GM19351 (cell line): ENCODE results near the gene OR1F1.
"Not testable (repeated sequence)": the region's sequence is repeated elsewhere in the genome, so short reads cannot be mapped to it uniquely, and the experiment has no call there.

Experiments
- ATAC-seq: cut with Tn5 transposase; IDR thresholded peaks from one replicate; pipeline ENCODE4 v1.9.1; 2021; ENCODE audit warnings: mild to moderate bottlenecking, moderate library complexity; ENCODE audit not compliant: unreplicated experiment

Gene OR1F1

GRCh38 chr16:3197694-3198333 lies 9.8 kb downstream of the OR1F1 start:
- not testable (repeated sequence) for ATAC-seq

- no peak for ATAC-seq
Observed at GRCh38 chr16:3198334-3199072, 10.5 kb downstream of the OR1F1 start.

DNA sequence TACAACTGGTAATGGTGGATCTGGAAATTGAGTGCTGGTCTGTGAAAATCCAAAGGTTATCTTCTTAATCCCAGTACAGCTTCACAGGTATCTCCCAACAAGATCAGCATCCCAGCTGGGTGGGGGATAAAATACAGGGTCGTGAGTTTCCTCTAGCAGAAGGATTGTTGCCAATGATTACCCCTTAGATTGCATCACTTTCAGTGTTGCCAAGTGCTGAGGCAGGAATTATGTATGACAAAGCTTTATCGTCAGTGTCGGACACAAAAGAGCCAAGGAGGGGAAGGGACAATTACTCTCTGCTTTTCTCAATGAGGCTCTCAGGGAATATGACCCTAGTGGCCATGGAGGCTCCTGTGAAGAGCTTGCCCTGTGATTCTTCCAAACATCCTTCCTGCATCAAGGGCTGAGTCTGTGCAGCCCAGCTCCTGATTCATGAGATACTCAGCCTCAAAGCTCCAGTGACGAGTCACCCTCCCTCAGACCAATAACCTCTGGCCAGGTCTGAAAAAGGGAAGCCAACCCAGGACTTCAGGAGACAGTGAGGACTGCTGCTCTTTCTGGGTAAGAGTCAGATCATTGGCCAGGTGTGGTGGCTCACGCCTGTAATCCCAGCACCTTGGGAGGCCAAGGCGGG lies 15.0 kb downstream of the OR1F1 start:
- ATAC-seq: no peak

- not testable (repeated sequence) for ATAC-seq
Observed at GRCh38 chr16:3205939-3206338, 17.9 kb downstream of the OR1F1 start.

- ATAC-seq: no peak
Observed at GRCh38 chr16:3207086-3207953, 19.3 kb downstream of the OR1F1 start.

GRCh38 chr16:3212006-3212405 lies 24.0 kb downstream of the OR1F1 start:
- ATAC-seq: no peak

- ATAC-seq: no peak
Observed at GRCh38 chr16:3212567-3212966, 24.6 kb downstream of the OR1F1 start.

GRCh38 chr16:3214904-3215600 lies 27.0 kb downstream of the OR1F1 start:
- no peak for ATAC-seq

GRCh38 chr16:3215601-3216262 lies 27.7 kb downstream of the OR1F1 start:
- ATAC-seq: no peak

DNA sequence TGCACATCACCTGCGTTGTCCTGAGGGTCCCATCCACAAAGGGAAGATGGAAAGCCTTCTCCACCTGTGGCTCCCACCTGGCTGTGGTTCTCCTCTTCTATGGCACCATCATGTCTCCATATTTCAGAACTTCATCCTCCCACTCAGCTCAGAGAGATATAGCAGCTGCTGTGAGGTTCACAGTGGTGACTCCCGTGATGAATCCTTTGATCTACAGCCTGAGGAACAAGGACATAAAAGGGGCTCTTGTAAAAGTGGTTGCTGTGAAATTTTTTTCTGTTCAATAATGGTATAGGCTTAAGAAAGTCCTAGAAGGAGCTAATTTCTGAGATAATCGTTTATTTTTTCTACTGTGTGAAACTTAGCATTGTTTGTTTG lies 28.2 kb downstream of the OR1F1 start:
- no peak for ATAC-seq

DNA sequence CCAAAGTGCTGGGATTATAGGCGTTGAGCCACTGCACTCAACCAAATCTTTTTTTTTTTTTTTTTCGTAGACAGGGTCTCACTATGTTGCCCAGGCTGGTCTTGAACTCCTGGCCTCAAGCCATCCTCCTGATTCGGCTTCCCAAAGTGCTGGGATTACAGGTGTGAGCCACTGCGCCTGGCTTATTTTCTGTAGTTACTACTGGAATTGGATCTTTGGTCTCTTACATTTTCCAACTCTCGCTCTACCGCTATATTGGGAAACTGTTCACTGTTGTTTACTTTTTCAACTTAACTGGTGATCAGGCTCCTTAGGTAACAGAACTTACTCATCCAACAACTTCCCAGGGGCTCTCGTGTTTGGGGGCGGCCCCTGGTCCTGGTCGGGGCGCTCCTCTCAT lies 32.8 kb downstream of the OR1F1 start:
- no peak for ATAC-seq

DNA sequence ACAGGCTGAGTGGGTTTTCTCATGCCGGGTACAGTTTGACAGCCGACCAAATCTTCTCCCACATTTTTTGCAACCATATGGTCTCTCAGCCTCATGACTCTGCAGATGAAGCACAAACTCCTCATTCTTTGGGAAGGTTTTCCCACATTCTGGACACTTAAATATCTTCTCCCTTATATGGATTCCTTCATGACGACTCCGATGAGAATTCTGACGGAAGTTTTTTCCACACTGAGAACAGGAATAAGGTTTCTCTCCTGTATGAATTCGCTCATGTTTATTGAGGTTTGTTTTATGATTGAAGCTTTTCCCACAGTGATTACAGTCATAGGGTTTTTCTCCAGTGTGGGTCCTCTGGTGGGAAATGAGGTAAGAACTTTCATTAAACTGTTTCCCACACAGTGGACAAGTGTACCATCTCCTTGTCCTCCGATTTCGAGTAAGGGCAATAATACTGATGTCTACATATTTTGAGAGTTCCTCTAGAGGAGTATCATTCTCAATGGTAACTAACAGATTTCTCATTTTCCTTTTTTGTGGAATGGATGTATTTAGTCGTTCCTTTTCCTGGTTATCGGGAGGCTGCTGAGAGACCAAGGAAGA lies 36.0 kb downstream of the OR1F1 start:
- no peak for ATAC-seq

- ATAC-seq: no peak
Observed at GRCh38 chr16:3234543-3234856, 46.5 kb downstream of the OR1F1 start.

GRCh38 chr16:3234857-3235561 lies 47.0 kb downstream of the OR1F1 start, which contains the start of gene ZNF200:
ZNF200 (minus strand) TSS chr16:3235158; CDS start chr16:3233755, 1,403 bp downstream.
- peak; percentile 88 for ATAC-seq

- no peak for ATAC-seq
Observed at GRCh38 chr16:3235856-3236669, 48.1 kb downstream of the OR1F1 start.

- no peak for ATAC-seq
Observed at GRCh38 chr16:3241761-3242160, 53.8 kb downstream of the OR1F1 start.

- ATAC-seq: no peak
Observed at GRCh38 chr16:3242709-3243108, 54.7 kb downstream of the OR1F1 start.

DNA sequence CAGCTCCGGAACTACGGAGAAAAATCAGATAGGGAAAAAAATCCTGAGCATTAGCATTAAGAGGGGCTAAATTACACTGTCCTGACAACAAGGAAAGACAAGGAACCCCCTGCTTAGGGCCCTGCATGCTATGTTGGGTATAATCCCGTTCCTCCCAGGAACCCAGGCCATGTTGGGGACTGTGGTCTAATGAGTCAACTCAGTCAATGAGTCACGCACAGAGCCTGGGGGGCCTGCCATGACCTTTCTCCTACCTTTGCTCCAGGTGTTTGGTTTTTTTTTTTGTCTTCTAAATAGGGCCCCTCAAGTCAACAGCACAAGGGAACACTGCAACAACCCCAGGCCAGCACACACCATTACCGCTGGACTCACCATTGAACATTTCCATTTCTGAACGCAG lies 55.9 kb downstream of the OR1F1 start:
- no peak for ATAC-seq
